CD14-positive monocyte (primary cell): ENCODE data around the gene ZNF774. TPM values are rescaled to one million over a fixed set of nuclear protein-coding genes. Genes with fewer than 3 reads are reported as not detected.

Source experiments
- DNase-seq, 3 donors: peaks; one replicate each; pipeline ENCODE4 v3.0.0-alpha.2; 2011 to 2022
- H2AFZ ChIP-seq: 2 replicates; pipeline ENCODE4 v1.6.0; 2012; ENCODE audit warnings: mild to moderate bottlenecking, low read depth, low read length, inconsistent platforms; ENCODE audit not compliant: insufficient read depth, poor library complexity, severe bottlenecking
- H3K27ac ChIP-seq, 2 donors: 1 replicate in 1 of 2; 2 replicates in 1 of 2; pipeline ENCODE4 v1.5.1; 2012 to 2013; ENCODE audit warnings: low read length in 2 of 2, control low read depth in 1 of 2, inconsistent platforms in 1 of 2, low read depth in 1 of 2, mild to moderate bottlenecking in 1 of 2
- H3K27me3 ChIP-seq, 2 donors: one replicate each; pipeline versions ENCODE4 v1.6.0 to v1.6.1; 2011 to 2013; ENCODE audit warnings: low read length in 2 of 2; ENCODE audit not compliant: control insufficient read depth in 2 of 2, insufficient read depth in 2 of 2
- H3K36me3 ChIP-seq, 2 donors: replicated peaks in 1 of 2; 1 replicate in 1 of 2; 2 replicates in 1 of 2; pipeline versions ENCODE4 v1.5.1 to v1.6.1; 2012 to 2013; ENCODE audit warnings: low read length in 2 of 2, control low read depth in 1 of 2, inconsistent platforms in 1 of 2, mild to moderate bottlenecking in 1 of 2; ENCODE audit not compliant: insufficient read depth in 2 of 2, control insufficient read depth in 1 of 2
- H3K4me1 ChIP-seq, 2 donors: 1 replicate in 1 of 2; 2 replicates in 1 of 2; pipeline versions ENCODE4 v1.5.1 to v1.6.1; 2012 to 2013; ENCODE audit warnings: low read length in 2 of 2, control low read depth in 1 of 2, inconsistent platforms in 1 of 2, mild to moderate bottlenecking in 1 of 2, moderate library complexity in 1 of 2; ENCODE audit not compliant: insufficient read depth in 2 of 2, control insufficient read depth in 1 of 2
- H3K4me2 ChIP-seq: replicated peaks from 2 replicates; pipeline ENCODE3; 2012; ENCODE audit warnings: low read length, moderate library complexity, mild to moderate bottlenecking; ENCODE audit not compliant: poor library complexity, severe bottlenecking; ENCODE audit errors: extremely low read depth
- H3K4me3 ChIP-seq, 3 experiments: fragments of 200-600 bp in 1 of 3; sonication (generic) in 1 of 3; replicated peaks in 1 of 3; 1 replicate in 2 of 3; 2 replicates in 1 of 3; pipeline ENCODE4 v1.5.1; 2011 to 2013; ENCODE audit warnings: low read length in 3 of 3, mild to moderate bottlenecking in 3 of 3, control low read depth in 2 of 3, low read depth in 2 of 3, inconsistent platforms in 1 of 3, moderate library complexity in 1 of 3
- H3K79me2 ChIP-seq: 2 replicates; pipeline ENCODE4 v1.6.0; 2012; ENCODE audit warnings: mild to moderate bottlenecking, control low read depth, inconsistent platforms, low read length, moderate library complexity; ENCODE audit not compliant: insufficient read depth
- H3K9ac ChIP-seq: 2 replicates; pipeline ENCODE4 v1.6.0; 2017; ENCODE audit warnings: low read length, mild to moderate bottlenecking; ENCODE audit not compliant: insufficient read depth, poor library complexity, severe bottlenecking
- H3K9me3 ChIP-seq, 2 donors: replicated peaks in 1 of 2; 1 replicate in 1 of 2; 2 replicates in 1 of 2; pipeline versions ENCODE4 v1.5.1 to v1.6.1; 2012 to 2013; ENCODE audit warnings: low read length in 2 of 2, control low read depth in 1 of 2; ENCODE audit not compliant: control insufficient read depth in 1 of 2, insufficient read depth in 1 of 2
- H4K20me1 ChIP-seq: 2 replicates; pipeline ENCODE4 v1.6.0; 2012; ENCODE audit warnings: mild to moderate bottlenecking, low read length, control low read depth, moderate library complexity; ENCODE audit not compliant: insufficient read depth
- H3K27ac Mint-ChIP-seq, 7 donors: one replicate each; pipeline ENCODE4 v1.8.0; 2020; ENCODE audit warnings: mild to moderate bottlenecking in 7 of 7, mixed read lengths in 7 of 7, moderate library complexity in 6 of 7, inconsistent platforms in 2 of 7
- H3K27me3 Mint-ChIP-seq, 3 donors: one replicate each; pipeline ENCODE4 v1.8.0; 2021 to 2022; ENCODE audit warnings: low read depth in 3 of 3, mild to moderate bottlenecking in 3 of 3, mixed read lengths in 3 of 3, moderate library complexity in 3 of 3, inconsistent platforms in 1 of 3
- H3K36me3 Mint-ChIP-seq, 2 donors: one replicate each; pipeline ENCODE4 v1.8.0; 2020; ENCODE audit warnings: mixed read lengths in 2 of 2, inconsistent platforms in 1 of 2, mild to moderate bottlenecking in 1 of 2
- H3K4me1 Mint-ChIP-seq: one replicate; pipeline ENCODE4 v1.8.0; 2020; ENCODE audit warnings: mild to moderate bottlenecking, mixed read lengths
- H3K4me3 Mint-ChIP-seq, 2 donors: one replicate each; pipeline ENCODE4 v1.8.0; 2020; ENCODE audit warnings: mild to moderate bottlenecking in 2 of 2, mixed read lengths in 2 of 2, moderate library complexity in 1 of 2
- H3K9me3 Mint-ChIP-seq, 7 donors: one replicate each; pipeline ENCODE4 v1.8.0; 2020 to 2022; ENCODE audit warnings: mixed read lengths in 7 of 7, mild to moderate bottlenecking in 6 of 7, moderate library complexity in 6 of 7, inconsistent platforms in 2 of 7
- WGBS: methylation state at CpG from one replicate; pipeline ENCODE4 v1.1.5; 2013; ENCODE audit warnings: missing lambda C conversion rate; ENCODE audit not compliant: insufficient coverage; 5-methylcytosine and 5-hydroxymethylcytosine counted together
- intact Hi-C, 2 donors: fragments of 100-400 bp; cut with micrococcal nuclease; formaldehyde crosslinking; loops; one replicate each; pipeline versions ENCODE4 v1.15.0 to v1.15.1; 2023
- polyA plus RNA-seq, 3 donors: library from polyadenylated mRNA; depleted of rRNA in 1 of 3; unstranded in 2 of 3; stranded (reverse) in 1 of 3; fragments of 300-500 nt in 2 of 3; fragments of >200 nt in 1 of 3; fragmentation: Illumina TruSeq in 2 of 3; gene quantifications; 1 replicate in 2 of 3; 2 replicates in 1 of 3; pipeline ENCODE4 v1.2.3, GENCODE V29; 2012 to 2021
- TF ChIP-seq, protein P1 (sequence below): fragments of 200-600 bp; IDR thresholded peaks from one replicate; pipeline ENCODE4 v1.8.0; 2022; ENCODE audit warnings: antibody characterized with exemption, mild to moderate bottlenecking

ZNF774 gene
- polyA plus RNA-seq, 3 donors: 0.12 to 0.23 TPM; not detected in 1

DNA sequence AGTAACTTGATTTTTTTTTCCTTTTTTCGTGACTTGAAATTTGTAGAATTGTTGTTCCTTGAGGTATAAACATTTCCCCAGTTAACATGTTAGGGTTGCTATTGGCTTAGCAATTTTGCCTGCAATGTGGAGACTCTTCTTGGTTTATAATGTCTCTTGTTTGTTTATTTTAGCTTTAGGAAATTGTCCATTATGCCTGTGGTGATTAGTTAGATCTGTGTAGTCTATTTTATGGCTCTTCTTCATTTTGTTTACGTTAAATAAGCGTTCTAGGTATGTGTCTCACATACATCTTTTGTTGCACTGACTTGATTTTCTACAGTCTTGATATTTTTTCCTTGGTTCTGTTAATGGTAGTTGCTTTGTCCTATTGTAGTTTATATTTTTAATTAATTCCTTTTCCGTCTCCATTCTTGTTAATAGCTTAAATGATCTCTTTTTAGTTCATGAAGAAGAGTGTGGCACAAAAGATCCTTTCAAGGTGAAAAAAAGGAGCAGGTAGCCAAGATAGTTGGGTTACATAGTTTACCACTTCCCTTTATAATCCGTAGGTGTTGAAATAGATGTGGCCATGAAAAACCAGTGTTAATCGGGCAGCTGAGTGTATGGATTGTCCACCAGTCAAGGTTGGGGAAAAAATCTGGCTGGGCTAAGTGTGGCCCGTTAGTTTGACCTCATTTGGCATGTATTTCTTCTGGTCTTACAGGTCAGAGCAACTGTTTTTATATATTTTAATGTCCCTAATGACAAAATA lies 48.1 kb downstream of the ZNF774 start:
- TF ChIP-seq, protein P1, sequence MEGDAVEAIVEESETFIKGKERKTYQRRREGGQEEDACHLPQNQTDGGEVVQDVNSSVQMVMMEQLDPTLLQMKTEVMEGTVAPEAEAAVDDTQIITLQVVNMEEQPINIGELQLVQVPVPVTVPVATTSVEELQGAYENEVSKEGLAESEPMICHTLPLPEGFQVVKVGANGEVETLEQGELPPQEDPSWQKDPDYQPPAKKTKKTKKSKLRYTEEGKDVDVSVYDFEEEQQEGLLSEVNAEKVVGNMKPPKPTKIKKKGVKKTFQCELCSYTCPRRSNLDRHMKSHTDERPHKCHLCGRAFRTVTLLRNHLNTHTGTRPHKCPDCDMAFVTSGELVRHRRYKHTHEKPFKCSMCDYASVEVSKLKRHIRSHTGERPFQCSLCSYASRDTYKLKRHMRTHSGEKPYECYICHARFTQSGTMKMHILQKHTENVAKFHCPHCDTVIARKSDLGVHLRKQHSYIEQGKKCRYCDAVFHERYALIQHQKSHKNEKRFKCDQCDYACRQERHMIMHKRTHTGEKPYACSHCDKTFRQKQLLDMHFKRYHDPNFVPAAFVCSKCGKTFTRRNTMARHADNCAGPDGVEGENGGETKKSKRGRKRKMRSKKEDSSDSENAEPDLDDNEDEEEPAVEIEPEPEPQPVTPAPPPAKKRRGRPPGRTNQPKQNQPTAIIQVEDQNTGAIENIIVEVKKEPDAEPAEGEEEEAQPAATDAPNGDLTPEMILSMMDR: no peak
- Mint-ChIP-seq H3K27me3 (peaks cover 0 to 2% (median 0%) of the 10 kb centered on the region in 3 donors), H3K4me1 (peaks cover 70% of the 10 kb centered on the region), H3K27ac (peak overlapping the region; percentile 99 to 100 (median 99)), H3K9me3 (no peaks in the 10 kb centered on the region), H3K36me3 (peaks cover 28 to 53% of the 10 kb centered on the region in 2 donors), H3K4me3 (peak overlapping the region; percentile 66 to 86)
- Histone ChIP-seq H4K20me1 (peaks cover 67% of the 10 kb centered on the region), H3K27me3 (no peaks in the 10 kb centered on the region), H3K27ac (peak overlapping the region; percentile 94 to 99), H3K4me3 (peak overlapping the region; percentile 7 to 60 (median 41)), H3K36me3 (peaks cover 2 to 21% of the 10 kb centered on the region in 2 donors), H3K9ac (peak overlapping the region; percentile 72), H3K4me1 (peaks cover 63 to 83% of the 10 kb centered on the region in 2 donors), H3K4me2 (peak overlapping the region; percentile 68), H2AFZ (no peak overlapping the region), H3K9me3 (no peaks in the 10 kb centered on the region), H3K79me2 (peaks cover 100% of the 10 kb centered on the region)
- peak; percentile 51 to 79 (median 77) for DNase-seq
- intact Hi-C loops: loop anchor here in 1 of 2 donors (10.0 kb wide), 1 partner anchor 175 kb away; no protein-coding TSS in a partner anchor
- WGBS: no CpG with 5 or more reads among the region's 7 CpGs

DNA sequence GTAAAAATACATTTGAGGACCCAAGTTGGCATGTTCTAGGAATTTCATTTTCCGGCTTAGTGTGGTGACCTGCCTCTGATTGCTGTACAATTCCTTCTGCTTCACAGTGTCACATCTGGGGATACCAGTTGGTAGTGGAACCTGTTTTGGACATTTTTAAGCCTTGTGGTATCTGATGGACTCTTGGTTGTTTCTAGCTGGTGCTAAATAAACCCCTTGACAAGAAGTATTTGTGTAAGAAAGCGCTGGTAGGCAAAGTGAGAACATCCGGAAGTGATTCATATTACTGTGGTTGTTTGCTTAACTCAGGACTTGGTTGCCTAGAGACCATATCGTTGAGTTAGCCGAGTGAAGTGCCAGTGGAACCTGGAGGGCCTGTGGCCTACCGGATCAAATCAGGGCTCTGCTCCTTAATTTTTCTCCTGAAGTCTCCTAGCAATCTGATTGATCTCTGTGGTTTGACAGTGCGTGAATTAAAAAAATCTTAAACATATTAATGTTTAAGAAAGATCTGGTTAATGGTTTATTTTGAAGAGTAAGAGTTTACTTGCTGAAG lies 48.8 kb downstream of the ZNF774 start:
- peak overlapping the region; percentile 66 to 86 for H3K4me3 Mint-ChIP-seq
- Histone ChIP-seq H3K27me3 (no peaks in the 10 kb centered on the region), H3K79me2 (peaks cover 100% of the 10 kb centered on the region), H2AFZ (no peak overlapping the region), H3K9ac (peak overlapping the region; percentile 72), H3K4me1 (peaks cover 64 to 83% of the 10 kb centered on the region in 2 donors), H3K4me3 (peak overlapping the region; percentile 11 to 60 (median 41)), H3K4me2 (peak overlapping the region; percentile 68), H3K27ac (peak overlapping the region; percentile 94 to 99), H4K20me1 (peaks cover 64% of the 10 kb centered on the region), H3K9me3 (no peaks in the 10 kb centered on the region), H3K36me3 (peaks cover 2 to 17% of the 10 kb centered on the region in 2 donors)
- no peaks in the 10 kb centered on the region for H3K9me3 Mint-ChIP-seq
- TF ChIP-seq, protein P1: no peak
- H3K27ac Mint-ChIP-seq: peak overlapping the region; percentile 99 to 100 (median 99)
- H3K4me1 Mint-ChIP-seq: peaks cover 70% of the 10 kb centered on the region
- H3K36me3 Mint-ChIP-seq: peaks cover 25 to 47% of the 10 kb centered on the region in 2 donors
- intact Hi-C loops: loop anchor here in 1 of 2 donors (10.0 kb wide), 1 partner anchor 174 kb away; no protein-coding TSS in a partner anchor
- DNase-seq: peak; percentile 92 to 99 (median 98)
- H3K27me3 Mint-ChIP-seq: no peaks in the 10 kb centered on the region
- 7% methylated on average over 6 of the region's 7 CpGs for WGBS
